Posterior vena cava (tissue), 2 donors: ENCODE data around the gene PHKA2. TPM values are rescaled to one million over a fixed set of nuclear protein-coding genes. Genes with fewer than 3 reads are reported as not detected.
"Not testable (repeated sequence)": the region's sequence is repeated elsewhere in the genome, so short reads cannot be mapped to it uniquely, and the experiment has no call there.

Experiments
- DNase-seq: peaks from one replicate; pipeline ENCODE4 v3.0.0-alpha.2; 2020; ENCODE audit warnings: low spot score
- intact Hi-C, 2 donors: fragments of 100-400 bp; cut with DNase I; formaldehyde crosslinking; loops; one replicate each; pipeline versions ENCODE4 v1.14.1 to v1.14.2; 2022 to 2023
- long read RNA-seq, 2 donors: library from polyadenylated mRNA; unstranded; transcript quantifications; one replicate each; pipeline ENCODE4 v2.0.0, GENCODE V29; 2020 to 2021
- total RNA-seq, 2 donors: library from RNA; stranded (reverse); fragmentation: NEBNext Ultra II Directional; extraction: Animal tissue kit (Norgen Biotek cat#: 25700); gene quantifications; one replicate each; pipeline ENCODE4 v1.2.1, GENCODE V29; 2021
- donor health status: DM: yes; HTN: yes; CAD: no.
- donor health status: DM: yes; HTN: yes; CAD: no.

PHKA2 gene
- 10 to 100 TPM; 13.5 to 14.7 TPM for total RNA-seq
- long read RNA-seq, donor 1, full-length matches to known transcripts = 1 of 6 reads
- long read RNA-seq, donor 1, partial matches to known transcripts = 1 of 6 reads
- long read RNA-seq, donor 1, other reads (novel, unspliced or antisense) = 4 of 6 reads
- long read RNA-seq, donor 2, partial matches to known transcripts = 5 of 6 reads
- long read RNA-seq, donor 2, other reads (novel, unspliced or antisense) = 1 of 6 reads

- intact Hi-C loops = no loop called here
- peak; percentile 85 for DNase-seq
These were observed at the start of gene PHKA2 for GRCh38 chrX:18983666-18984380. Gene PHKA2 (minus strand): TSS chrX:18984114. CDS start chrX:18983932, 182 bp downstream.

- intact Hi-C loops = no loop called here
These were observed 46.9 kb upstream of the PHKA2 start for GRCh38 chrX:19030805-19031204.

GRCh38 chrX:19028560-19028959, 44.6 kb upstream of the PHKA2 start:
- no peak for DNase-seq
- intact Hi-C loops = no loop called here

More at GRCh38 chrX:19030805-19031204, 46.9 kb upstream of the PHKA2 start:
- DNase-seq = no peak

- no peak for DNase-seq
- intact Hi-C loops = no loop called here
These were observed 40.5 kb upstream of the PHKA2 start for GRCh38 chrX:19024366-19024765.

- no peak for DNase-seq
- intact Hi-C loops = no loop called here
These were observed 36.1 kb upstream of the PHKA2 start for GRCh38 chrX:19019996-19020395.

- DNase-seq = no peak
- intact Hi-C loops = no loop called here
These were observed 33.4 kb upstream of the PHKA2 start for GRCh38 chrX:19017271-19017670.

- DNase-seq, intact Hi-C loops: not testable (repeated sequence)
These were observed 32.7 kb upstream of the PHKA2 start for GRCh38 chrX:19016614-19017013.

- no peak for DNase-seq
- intact Hi-C loops = no loop called here
These were observed 24.0 kb upstream of the PHKA2 start for GRCh38 chrX:19007868-19008267.

GRCh38 chrX:19007011-19007410, 23.1 kb upstream of the PHKA2 start:
- intact Hi-C loops = no loop called here
- DNase-seq = no peak

GRCh38 chrX:19005909-19006308, 22.0 kb upstream of the PHKA2 start:
- DNase-seq = no peak
- intact Hi-C loops = no loop called here

GRCh38 chrX:19003756-19004155, 19.8 kb upstream of the PHKA2 start:
- DNase-seq = no peak
- intact Hi-C loops = no loop called here

GRCh38 chrX:18998653-18999052, 14.7 kb upstream of the PHKA2 start:
- DNase-seq = no peak
- intact Hi-C loops = no loop called here

GRCh38 chrX:18997916-18998315, 14.0 kb upstream of the PHKA2 start:
- intact Hi-C loops = no loop called here
- no peak for DNase-seq

- DNase-seq = no peak
- intact Hi-C loops = no loop called here
These were observed 12.6 kb upstream of the PHKA2 start for GRCh38 chrX:18996536-18996935.

- intact Hi-C loops = no loop called here
- no peak for DNase-seq
These were observed 11.3 kb upstream of the PHKA2 start for GRCh38 chrX:18995221-18995620.

GRCh38 chrX:18994713-18995112, 10.8 kb upstream of the PHKA2 start:
- intact Hi-C loops = no loop called here
- no peak for DNase-seq

- intact Hi-C loops = no loop called here
- no peak for DNase-seq
These were observed 8.9 kb upstream of the PHKA2 start for GRCh38 chrX:18992829-18993228.

GRCh38 chrX:18985186-18985435, 1.2 kb upstream of the PHKA2 start:
- DNase-seq = no peak
- intact Hi-C loops = no loop called here

- intact Hi-C loops = no loop called here
These were observed 669 bp upstream of the PHKA2 start for GRCh38 chrX:18984381-18985185.

GRCh38 chrX:18981124-18981807, 2.6 kb downstream of the PHKA2 start:
- intact Hi-C loops = no loop called here
- DNase-seq = no peak

More at GRCh38 chrX:18984381-18985185, 669 bp upstream of the PHKA2 start:
- DNase-seq = peak; percentile 93
